A549 treated with CORT108297 at 1 μM for 4 hours (cell line): ENCODE results near the gene PDE6H. TPM values are rescaled to one million over a fixed set of nuclear protein-coding genes. Genes with fewer than 3 reads are reported as not detected.

Source experiments
- total RNA-seq: library from RNA; stranded (reverse); fragments of 200-300 nt; extraction: Qiagen RNA extraction; gene quantifications from 5 replicates; pipeline ENCODE4 v1.2.3, GENCODE V29; 2022

The PDE6H gene
- not detected in 5 replicates for total RNA-seq

DNA sequence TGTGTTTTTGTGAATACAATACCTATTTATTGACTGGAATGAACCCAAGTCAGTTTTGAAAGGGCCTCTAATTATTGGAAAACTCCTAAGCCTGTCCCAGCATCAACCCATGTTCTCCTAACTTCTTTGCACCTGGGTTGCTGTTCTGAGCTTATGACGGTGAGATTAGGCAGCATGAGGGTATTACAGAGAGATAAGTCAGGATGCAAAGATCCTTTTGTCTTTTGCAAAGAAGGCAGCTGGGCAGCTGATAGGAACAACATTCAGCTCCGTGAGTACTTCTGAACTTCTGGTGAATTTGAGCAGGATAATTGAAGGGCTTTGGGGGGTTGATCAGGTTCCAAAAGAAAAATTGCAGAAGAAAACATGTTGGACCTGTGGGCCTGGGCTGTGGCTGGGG, at the start of gene PDE6H:
TSS of gene PDE6H (plus strand) at position 227 of the 400 bp plus-strand sequence. CDS start 4,971 bp downstream, outside the sequence.

DNA sequence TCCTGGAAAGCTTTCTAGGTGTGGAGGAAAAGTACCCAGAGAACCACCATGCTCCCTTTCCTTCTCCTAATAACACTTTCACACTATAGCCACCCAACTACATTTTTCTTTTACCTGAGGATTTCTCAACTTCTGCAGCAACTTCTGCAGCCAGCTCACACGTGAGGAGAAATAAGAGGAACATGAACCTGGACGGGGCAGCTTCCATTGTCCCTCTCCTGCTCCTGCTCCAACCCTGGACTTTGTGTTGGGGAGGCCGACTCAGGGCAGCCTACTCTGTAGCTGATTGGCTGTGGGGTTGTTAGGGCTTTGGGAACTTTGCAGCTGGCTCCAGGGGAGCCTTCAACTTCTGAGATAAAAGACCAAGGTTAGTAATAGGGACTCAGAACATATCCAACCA, 34.5 kb upstream of the PDE6H start, which contains the start of gene ERP27:
TSS of gene ERP27 (minus strand) at position 237 of the 400 bp plus-strand sequence. CDS start at position 208, 29 bp downstream.

DNA sequence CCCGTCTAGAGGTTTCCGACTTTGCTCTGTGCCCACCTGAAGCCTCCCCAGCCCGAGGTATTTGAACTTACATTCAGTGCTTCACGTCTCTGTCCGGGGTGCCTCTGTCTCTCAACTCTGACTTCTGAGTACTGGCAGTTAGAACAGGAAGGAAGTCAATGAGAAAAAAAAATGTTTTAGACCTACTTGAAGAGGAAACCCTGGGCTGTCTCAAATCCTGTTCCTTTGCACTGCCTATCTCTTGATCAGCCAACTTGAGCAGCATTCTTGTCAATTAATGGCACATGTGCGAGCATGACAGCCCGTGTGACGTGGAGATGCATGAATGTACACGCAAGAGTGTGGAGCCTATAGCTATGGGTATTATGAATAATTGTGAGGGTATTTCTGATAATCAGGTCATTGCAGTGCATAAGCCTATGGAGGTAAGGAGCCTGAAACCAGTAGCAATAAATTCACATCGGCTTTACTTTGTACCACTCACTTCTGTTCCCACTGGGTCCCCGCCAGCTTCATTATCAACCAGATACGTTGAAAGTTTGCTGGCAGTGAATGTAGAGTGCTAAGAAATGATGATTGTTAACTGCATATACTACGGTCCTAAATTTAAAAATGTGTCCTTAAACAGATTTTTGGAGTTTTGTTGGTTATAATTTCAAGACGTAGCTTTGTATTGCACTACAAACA, 11.2 kb upstream of the PDE6H start, which contains the start of gene ARHGDIB:
TSS of gene ARHGDIB (minus strand) at position 136 of the 687 bp plus-strand sequence. CDS start 10,889 bp downstream, outside the sequence.

Other genes starting within 250 kb of the PDE6H start
- gene WBP11, start 169.6 kb upstream of the PDE6H start, total RNA-seq = 41.8 to 55.8 TPM (median 45.6 TPM) in 5 replicates
- gene C12orf60, start 169.4 kb upstream of the PDE6H start, total RNA-seq = 1.7 to 2.2 TPM (median 1.9 TPM) in 5 replicates
- gene SMCO3, start 158.9 kb upstream of the PDE6H start, total RNA-seq = 0.04 TPM in 1 of 5 replicates, not detected in the others
- 0.09 TPM in 1 of 5 replicates, not detected in the others for gene ART4, start 129.5 kb upstream of the PDE6H start, total RNA-seq
- gene MGP, start 87.2 kb upstream of the PDE6H start, total RNA-seq = not detected in 5 replicates
- 0.03 TPM in 1 of 5 replicates, not detected in the others for gene ERP27, start 34.5 kb upstream of the PDE6H start, total RNA-seq
- gene ARHGDIB, start 11.4 kb upstream of the PDE6H start, total RNA-seq = 0.75 to 1.6 TPM (median 1.3 TPM) in 5 replicates
- gene RERG, start 248.4 kb downstream of the PDE6H start, total RNA-seq = 0.10 to 0.26 TPM (median 0.22 TPM) in 5 replicates